AG04449 (cell line): Measurements from ENCODE around the gene PLPPR5.
"Not testable (repeated sequence)": the region's sequence is repeated elsewhere in the genome, so short reads cannot be mapped to it uniquely, and the experiment has no call there.

Source experiments
- CTCF ChIA-PET: fragments of 350-600 bp; formaldehyde crosslinking; extraction: SDS; loops from one replicate; lab custom pipeline; 2021; ENCODE audit warnings: antibody characterized with exemption; lab: Yijun Ruan, JAX
- POLR2A ChIA-PET: fragments of 400-600, 350-600 bp; formaldehyde crosslinking; extraction: SDS; loops from one replicate; lab custom pipeline; 2020; ENCODE audit warnings: antibody characterized with exemption, inconsistent platforms; lab: Yijun Ruan, JAX
- DNase-seq: peaks from one replicate; pipeline ENCODE4 v3.0.0-alpha.2; 2010; ENCODE audit warnings: low read depth, low spot score
- H3K4me3 ChIP-seq: 2 replicates; pipeline ENCODE4 v1.5.1; 2011; ENCODE audit warnings: low read depth, mild to moderate bottlenecking, control low read depth, low read length
- CTCF ChIP-seq: IDR thresholded peaks from one replicate; pipeline ENCODE4 v1.5.1; 2011; ENCODE audit warnings: mild to moderate bottlenecking, moderate library complexity, low read length, control low read depth, inconsistent platforms; ENCODE audit not compliant: insufficient read depth; ENCODE audit errors: missing control alignments

The PLPPR5 gene

GRCh38 chr1:99004861-99005442 lies at the start of gene PLPPR5:
Gene PLPPR5, minus strand, starts transcription at chr1:99004861. Its CDS starts 190 bp downstream, at chr1:99004671.
- peak; percentile 21 for TF ChIP-seq CTCF
- ChIA-PET POLR2A (no interaction called here), CTCF (interaction anchor here (1.2 kb wide), 1 partner anchor 18 kb away, joined by 3 read pairs; no protein-coding TSS in a partner anchor)
- no peak for DNase-seq
- H3K4me3 ChIP-seq = peak within 1 kb of the TSS; percentile 49

- no peak for TF ChIP-seq CTCF
- DNase-seq = no peak
- ChIA-PET CTCF (no interaction called here), POLR2A (no interaction called here)
- H3K4me3 ChIP-seq = no peak overlapping the region
Observed at GRCh38 chr1:99051611-99052283, 47.1 kb upstream of the PLPPR5 start.

GRCh38 chr1:99049745-99050144 lies 45.1 kb upstream of the PLPPR5 start:
- ChIA-PET CTCF (no interaction called here), POLR2A (no interaction called here)
- TF ChIP-seq CTCF = no peak
- no peak overlapping the region for H3K4me3 ChIP-seq
- no peak for DNase-seq

GRCh38 chr1:99036746-99037145 lies 32.1 kb upstream of the PLPPR5 start:
- POLR2A ChIA-PET, DNase-seq, H3K4me3 ChIP-seq, CTCF ChIA-PET: not testable (repeated sequence)

- CTCF ChIA-PET = no interaction called here
- no peak overlapping the region for H3K4me3 ChIP-seq
- POLR2A ChIA-PET = no interaction called here
- no peak for DNase-seq
- no peak for TF ChIP-seq CTCF
Observed at GRCh38 chr1:99018313-99018712, 13.7 kb upstream of the PLPPR5 start.

GRCh38 chr1:99017655-99018054 lies 13.0 kb upstream of the PLPPR5 start:
- no peak for DNase-seq
- no peak for TF ChIP-seq CTCF
- ChIA-PET CTCF (no interaction called here), POLR2A (no interaction called here)
- H3K4me3 ChIP-seq = no peak overlapping the region
